Calu3 (cell line): ENCODE measurements around the gene FUT7. TPM values are rescaled to one million over a fixed set of nuclear protein-coding genes. Genes with fewer than 3 reads are reported as not detected.
A peak's percentile ranks its signal among the peaks of the same experiment; 100 is the strongest.

Experiments
- BruUV-seq: library from RNA; stranded (reverse); fragments of 400-500 nt; replicated peaks from 2 replicates; lab custom pipeline; 2021; lab: Mats Ljungman, UMichigan
- CTCF ChIA-PET: fragments of 300-600 bp; sonication (Branson Sonifier 250); formaldehyde crosslinking; loops from one replicate; lab custom pipeline; 2022; ENCODE audit warnings: antibody characterized with exemption; lab: Charles Lee
- DNase-seq: peaks from one replicate; pipeline ENCODE4 v3.0.0; 2022
- H3K27ac Mint-ChIP-seq: one replicate; pipeline ENCODE4 v1.8.0; 2022; ENCODE audit warnings: mixed read lengths; ENCODE audit not compliant: unreplicated experiment
- H3K27me3 Mint-ChIP-seq: one replicate; pipeline ENCODE4 v1.8.0; 2022; ENCODE audit warnings: mixed read lengths; ENCODE audit not compliant: unreplicated experiment
- H3K36me3 Mint-ChIP-seq: one replicate; pipeline ENCODE4 v1.8.0; 2022; ENCODE audit warnings: mild to moderate bottlenecking, moderate library complexity, mixed read lengths; ENCODE audit not compliant: insufficient read depth, unreplicated experiment
- H3K4me1 Mint-ChIP-seq: one replicate; pipeline ENCODE4 v1.8.0; 2022; ENCODE audit warnings: mild to moderate bottlenecking, low read depth, mixed read lengths; ENCODE audit not compliant: unreplicated experiment
- H3K4me3 Mint-ChIP-seq: one replicate; pipeline ENCODE4 v1.8.0; 2022; ENCODE audit warnings: mild to moderate bottlenecking, low read depth, moderate library complexity, mixed read lengths; ENCODE audit not compliant: unreplicated experiment
- H3K9me3 Mint-ChIP-seq: one replicate; pipeline ENCODE4 v1.8.0; 2022; ENCODE audit warnings: low read depth, mixed read lengths; ENCODE audit not compliant: unreplicated experiment
- intact Hi-C: fragments of 100-400 bp; cut with micrococcal nuclease; formaldehyde crosslinking; loops from one replicate; pipeline ENCODE4 v1.10.0; 2022; ENCODE audit not compliant: unreplicated experiment
- total RNA-seq: library from RNA; stranded (reverse); gene quantifications from 2 replicates; pipeline ENCODE4 v1.2.3, GENCODE V29; 2022
- TF ChIP-seq, protein P1 (sequence below): fragments of 200-600 bp; IDR thresholded peaks from one replicate; pipeline ENCODE4 v1.8.0; 2022; ENCODE audit warnings: antibody characterized with exemption; ENCODE audit not compliant: unreplicated experiment

The FUT7 gene
- total RNA-seq, 1 experiment from 2014 or later: not detected

DNA sequence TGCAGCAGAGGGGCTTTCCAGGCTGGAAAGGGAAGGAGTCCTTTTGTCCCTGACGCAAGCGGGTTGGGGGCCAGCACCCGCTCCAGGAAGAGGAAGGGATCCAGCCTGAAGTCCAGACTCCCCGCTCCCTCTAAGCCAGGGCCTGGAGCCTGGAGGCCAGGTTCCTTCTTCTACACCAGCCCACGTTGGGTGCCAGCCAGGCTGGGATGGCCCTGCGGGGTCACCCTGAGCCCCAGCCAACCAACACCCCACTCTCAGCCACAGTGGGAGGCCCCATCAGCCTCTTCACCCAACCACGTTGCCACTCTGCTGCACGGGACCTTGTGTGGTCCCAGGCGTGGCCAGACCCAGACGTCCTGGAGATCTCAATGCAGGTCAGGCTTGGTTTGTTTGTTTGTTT lies 970 bp upstream of the FUT7 start:
- CTCF ChIA-PET: no interaction called here
- no TSS peak for BruUV-seq
- H3K27me3 Mint-ChIP-seq: no peaks in the 10 kb centered on the region
- peaks cover 15% of the 10 kb centered on the region for H3K36me3 Mint-ChIP-seq
- H3K4me1 Mint-ChIP-seq: peaks cover 8% of the 10 kb centered on the region
- intact Hi-C loops: no loop called here
- no peak overlapping the region for H3K27ac Mint-ChIP-seq
- DNase-seq: no peak
- no peaks in the 10 kb centered on the region for H3K9me3 Mint-ChIP-seq
- TF ChIP-seq, protein P1, sequence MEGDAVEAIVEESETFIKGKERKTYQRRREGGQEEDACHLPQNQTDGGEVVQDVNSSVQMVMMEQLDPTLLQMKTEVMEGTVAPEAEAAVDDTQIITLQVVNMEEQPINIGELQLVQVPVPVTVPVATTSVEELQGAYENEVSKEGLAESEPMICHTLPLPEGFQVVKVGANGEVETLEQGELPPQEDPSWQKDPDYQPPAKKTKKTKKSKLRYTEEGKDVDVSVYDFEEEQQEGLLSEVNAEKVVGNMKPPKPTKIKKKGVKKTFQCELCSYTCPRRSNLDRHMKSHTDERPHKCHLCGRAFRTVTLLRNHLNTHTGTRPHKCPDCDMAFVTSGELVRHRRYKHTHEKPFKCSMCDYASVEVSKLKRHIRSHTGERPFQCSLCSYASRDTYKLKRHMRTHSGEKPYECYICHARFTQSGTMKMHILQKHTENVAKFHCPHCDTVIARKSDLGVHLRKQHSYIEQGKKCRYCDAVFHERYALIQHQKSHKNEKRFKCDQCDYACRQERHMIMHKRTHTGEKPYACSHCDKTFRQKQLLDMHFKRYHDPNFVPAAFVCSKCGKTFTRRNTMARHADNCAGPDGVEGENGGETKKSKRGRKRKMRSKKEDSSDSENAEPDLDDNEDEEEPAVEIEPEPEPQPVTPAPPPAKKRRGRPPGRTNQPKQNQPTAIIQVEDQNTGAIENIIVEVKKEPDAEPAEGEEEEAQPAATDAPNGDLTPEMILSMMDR: no peak
- H3K4me3 Mint-ChIP-seq: no peak overlapping the region

- Mint-ChIP-seq H3K27me3 (no peaks in the 10 kb centered on the region), H3K4me3 (no peak overlapping the region), H3K27ac (no peak overlapping the region), H3K36me3 (peaks cover 19% of the 10 kb centered on the region), H3K4me1 (peaks cover 8% of the 10 kb centered on the region), H3K9me3 (no peaks in the 10 kb centered on the region)
- TF ChIP-seq, protein P1: no peak
- DNase-seq: no peak
- CTCF ChIA-PET: interaction anchor here (0.5 to 2.1 kb wide), 4 partner anchors 38 to 206 kb away, joined by 3 to 10 read pairs (median 3); partner anchors contain the start of gene PAXX
- intact Hi-C loops: no loop called here
- BruUV-seq: no TSS peak
Measured at GRCh38 chr9:137030538-137031527, 1.1 kb downstream of the FUT7 start.

DNA sequence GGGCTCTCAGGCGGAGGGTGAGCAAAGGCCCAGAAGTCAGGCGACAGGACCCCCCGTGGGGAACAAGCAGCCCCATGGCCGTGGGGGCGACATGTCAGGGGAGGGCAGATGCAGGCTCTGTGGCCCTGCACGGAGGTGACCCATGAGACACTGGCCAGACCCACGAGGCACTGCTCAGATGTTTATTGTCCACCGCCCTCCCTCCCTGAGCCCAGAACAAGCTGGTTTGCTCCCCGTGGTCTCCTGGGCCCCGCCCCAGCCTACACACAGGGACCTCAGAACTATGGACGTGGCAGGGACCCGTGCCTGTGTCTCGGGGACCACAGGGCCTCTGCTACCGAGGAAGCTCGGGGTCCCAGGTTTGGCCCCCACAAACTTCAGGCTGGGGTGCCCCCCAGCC lies 1.9 kb downstream of the FUT7 start:
- Mint-ChIP-seq H3K27ac (no peak overlapping the region), H3K4me1 (peaks cover 8% of the 10 kb centered on the region), H3K4me3 (no peak overlapping the region), H3K27me3 (no peaks in the 10 kb centered on the region), H3K9me3 (no peaks in the 10 kb centered on the region), H3K36me3 (peaks cover 18% of the 10 kb centered on the region)
- CTCF ChIA-PET: interaction anchor here (0.5 to 2.1 kb wide), 13 partner anchors 12 to 239 kb away, joined by 3 to 20 read pairs (median 3); partner anchors contain the start of genes AJM1, FBXW5, NPDC1 and TMEM141
- BruUV-seq: no TSS peak
- intact Hi-C loops: no loop called here
- DNase-seq: no peak
- TF ChIP-seq, protein P1: no peak

- intact Hi-C loops: no loop called here
- H3K27me3 Mint-ChIP-seq: no peaks in the 10 kb centered on the region
- peaks cover 18% of the 10 kb centered on the region for H3K36me3 Mint-ChIP-seq
- CTCF ChIA-PET: interaction anchor here (0.5 to 2.1 kb wide), 13 partner anchors 12 to 239 kb away, joined by 3 to 20 read pairs (median 3); partner anchors contain the start of genes AJM1, FBXW5, NPDC1 and TMEM141
- DNase-seq: peak; percentile 79
- H3K4me1 Mint-ChIP-seq: peaks cover under 1% of the 10 kb centered on the region
- no peaks in the 10 kb centered on the region for H3K9me3 Mint-ChIP-seq
- BruUV-seq: no TSS peak
- H3K27ac Mint-ChIP-seq: no peak overlapping the region
- peak overlapping the region; percentile 63 for H3K4me3 Mint-ChIP-seq
- TF ChIP-seq, protein P1: no peak
Measured at GRCh38 chr9:137029058-137029936, 2.6 kb downstream of the FUT7 start.
